C4-2B (cell line): ENCODE data around the gene NHERF2.

Experiments
- CTCF ChIP-seq: fragments of 450-650 bp; conservative IDR thresholded peaks from 2 replicates; pipeline ENCODE4 v1.5.1; 2017; ENCODE audit warnings: mild to moderate bottlenecking
- ZFX ChIP-seq: fragments of 450-650 bp; IDR thresholded peaks from 2 replicates; pipeline ENCODE4 v1.6.1; 2017

- TF ChIP-seq CTCF (no peak), ZFX (no peak)
These were observed 54.7 kb downstream of the NHERF2 start for GRCh38 chr16:2081201-2082084.
